Activated T-cell treated with anti-CD3 and anti-CD28 coated beads, Interleukin-2, amount 50 U/mL, for 72 hours (primary cell): ENCODE data around the gene ZNF470. TPM values are rescaled to one million over a fixed set of nuclear protein-coding genes. Genes with fewer than 3 reads are reported as not detected.
A peak's percentile ranks its signal among the peaks of the same experiment; 100 is the strongest.

Experiments used
- ATAC-seq, 2 donors: fragments of 150-1000 bp; cut with Tn5 transposase; replicated peaks in 1 of 2; 2 replicates each; pipeline ENCODE4 v1.10.0; 2021; ENCODE audit warnings: moderate library complexity in 2 of 2, mild to moderate bottlenecking in 1 of 2
- DNase-seq, 2 donors: peaks; one replicate each; pipeline ENCODE4 v3.0.0; 2021 to 2022; ENCODE audit warnings: mixed read lengths in 1 of 2
- H3K27ac Mint-ChIP-seq: one replicate; pipeline ENCODE4 v1.8.0; 2022; ENCODE audit warnings: mild to moderate bottlenecking, moderate library complexity, mixed read lengths
- H3K27me3 Mint-ChIP-seq: one replicate; pipeline ENCODE4 v1.8.0; 2022; ENCODE audit warnings: low read depth, mixed read lengths
- H3K36me3 Mint-ChIP-seq, 2 donors: one replicate each; pipeline ENCODE4 v1.8.0; 2022; ENCODE audit warnings: mixed read lengths in 2 of 2, mild to moderate bottlenecking in 1 of 2; ENCODE audit not compliant: insufficient read depth in 2 of 2
- H3K4me1 Mint-ChIP-seq: one replicate; pipeline ENCODE4 v1.8.0; 2022; ENCODE audit warnings: low read depth, mixed read lengths
- H3K4me3 Mint-ChIP-seq, 2 donors: one replicate each; pipeline ENCODE4 v1.8.0; 2022; ENCODE audit warnings: mild to moderate bottlenecking in 2 of 2, mixed read lengths in 2 of 2, moderate library complexity in 2 of 2
- H3K9me3 Mint-ChIP-seq, 2 donors: one replicate each; pipeline ENCODE4 v1.8.0; 2022; ENCODE audit warnings: mixed read lengths in 2 of 2
- total RNA-seq, 2 donors: library from RNA; stranded (reverse); gene quantifications; one replicate each; pipeline ENCODE4 v1.2.3, GENCODE V29; 2022

ZNF470 gene
- total RNA-seq, 2 donors from 2014 or later = 4.0 to 4.5 TPM

- no peaks in the 10 kb centered on the region for H3K4me1 Mint-ChIP-seq
- DNase-seq = no peak
- H3K4me3 Mint-ChIP-seq = no peak overlapping the region
- no peak overlapping the region for H3K27ac Mint-ChIP-seq
- H3K36me3 Mint-ChIP-seq = peaks cover 38 to 65% of the 10 kb centered on the region in 2 donors
- H3K9me3 Mint-ChIP-seq = peaks cover 21 to 45% of the 10 kb centered on the region in 2 donors
- H3K27me3 Mint-ChIP-seq = no peaks in the 10 kb centered on the region
- ATAC-seq = no peak
These were observed 10.7 kb downstream of the ZNF470 start for GRCh38 chr19:56577719-56578602.

GRCh38 chr19:56594446-56594782 lies 27.1 kb downstream of the ZNF470 start:
- Mint-ChIP-seq H3K4me3 (peak overlapping the region; percentile 80 to 87), H3K9me3 (peaks cover 18 to 23% of the 10 kb centered on the region in 2 donors)
- no peak for ATAC-seq

GRCh38 chr19:56594783-56595547 lies 27.7 kb downstream of the ZNF470 start, which contains the start of gene ZNF71:
Gene ZNF71 (plus strand): TSS chr19:56595302. CDS start chr19:56601559, 6,257 bp downstream.
- Mint-ChIP-seq H3K4me3 (peak within 1 kb of the TSS; percentile 80 to 87), H3K27me3 (no peaks in the 10 kb centered on the region)

More at GRCh38 chr19:56594446-56594782, 27.1 kb downstream of the ZNF470 start:
- H3K36me3 Mint-ChIP-seq = peaks cover 26 to 43% of the 10 kb centered on the region in 2 donors
- H3K27ac Mint-ChIP-seq = peak overlapping the region; percentile 95
- H3K4me1 Mint-ChIP-seq = peaks cover 24% of the 10 kb centered on the region
- no peak for DNase-seq
- no peaks in the 10 kb centered on the region for H3K27me3 Mint-ChIP-seq

DNA sequence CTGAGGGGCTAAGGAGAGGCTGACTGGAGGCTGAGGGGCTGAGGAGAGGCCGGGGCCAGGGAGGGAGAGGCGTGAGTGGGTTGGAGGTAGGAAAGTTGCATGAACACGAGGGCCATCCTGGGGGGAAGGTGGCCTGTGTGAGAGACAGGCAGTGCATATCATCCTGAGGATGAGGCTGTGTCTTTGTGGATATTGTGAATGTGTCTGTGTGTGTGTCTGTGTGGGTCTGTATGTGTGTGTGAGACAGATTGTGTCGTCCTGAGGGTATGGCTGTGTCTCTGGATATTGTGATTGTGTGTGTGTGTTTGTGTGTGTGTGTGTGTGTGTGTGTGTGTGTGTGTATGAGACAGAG lies 28.3 kb downstream of the ZNF470 start:
- Mint-ChIP-seq H3K4me1 (peaks cover 24% of the 10 kb centered on the region), H3K9me3 (peaks cover 17 to 25% of the 10 kb centered on the region in 2 donors), H3K27ac (peak overlapping the region; percentile 1), H3K4me3 (peak overlapping the region; percentile 80 to 87), H3K36me3 (peaks cover 28 to 45% of the 10 kb centered on the region in 2 donors), H3K27me3 (no peaks in the 10 kb centered on the region)
- no peak for DNase-seq
- ATAC-seq = peak; percentile 46 to 58

More at GRCh38 chr19:56594783-56595547, 27.7 kb downstream of the ZNF470 start, which contains the start of gene ZNF71:
- DNase-seq (peak; percentile 92), ATAC-seq (peak; percentile 95 to 96)
- Mint-ChIP-seq H3K4me1 (peaks cover 24% of the 10 kb centered on the region), H3K9me3 (peaks cover 18 to 23% of the 10 kb centered on the region in 2 donors), H3K27ac (peak within 1 kb of the TSS; percentile 95), H3K36me3 (peaks cover 26 to 45% of the 10 kb centered on the region in 2 donors)

DNA sequence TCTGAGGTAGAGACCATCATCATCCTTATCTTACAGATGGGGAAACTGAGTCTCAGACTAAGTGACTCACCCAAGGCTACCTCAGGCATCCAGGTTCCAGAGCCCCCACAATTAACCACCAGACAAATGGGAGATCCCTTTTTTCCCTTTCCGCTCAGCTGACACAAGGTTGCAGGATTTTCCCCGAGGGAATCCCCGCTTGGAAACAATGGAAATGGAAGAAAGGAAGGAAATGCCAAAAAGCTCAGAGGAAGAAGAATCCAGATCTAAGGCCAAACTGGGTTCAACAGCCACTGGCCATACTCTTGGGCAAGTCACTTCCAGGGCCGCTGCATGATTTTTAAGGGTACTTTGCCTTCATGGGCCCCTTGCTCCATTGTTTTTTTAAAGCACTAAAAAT lies 29.4 kb downstream of the ZNF470 start:
- no peak overlapping the region for H3K27ac Mint-ChIP-seq
- peaks cover 36 to 48% of the 10 kb centered on the region in 2 donors for H3K36me3 Mint-ChIP-seq
- no peaks in the 10 kb centered on the region for H3K27me3 Mint-ChIP-seq
- H3K4me1 Mint-ChIP-seq = peaks cover 24% of the 10 kb centered on the region
- H3K9me3 Mint-ChIP-seq = peaks cover 16 to 27% of the 10 kb centered on the region in 2 donors
- DNase-seq = no peak
- H3K4me3 Mint-ChIP-seq = no peak overlapping the region
- no peak for ATAC-seq

- Mint-ChIP-seq H3K36me3 (peaks cover 34 to 55% of the 10 kb centered on the region in 2 donors), H3K4me1 (peaks cover 24% of the 10 kb centered on the region), H3K27ac (no peak overlapping the region), H3K9me3 (peaks cover 15 to 21% of the 10 kb centered on the region in 2 donors), H3K27me3 (no peaks in the 10 kb centered on the region), H3K4me3 (no peak overlapping the region)
- ATAC-seq (no peak), DNase-seq (no peak)
These were observed 30.4 kb downstream of the ZNF470 start for GRCh38 chr19:56597696-56598095.

DNA sequence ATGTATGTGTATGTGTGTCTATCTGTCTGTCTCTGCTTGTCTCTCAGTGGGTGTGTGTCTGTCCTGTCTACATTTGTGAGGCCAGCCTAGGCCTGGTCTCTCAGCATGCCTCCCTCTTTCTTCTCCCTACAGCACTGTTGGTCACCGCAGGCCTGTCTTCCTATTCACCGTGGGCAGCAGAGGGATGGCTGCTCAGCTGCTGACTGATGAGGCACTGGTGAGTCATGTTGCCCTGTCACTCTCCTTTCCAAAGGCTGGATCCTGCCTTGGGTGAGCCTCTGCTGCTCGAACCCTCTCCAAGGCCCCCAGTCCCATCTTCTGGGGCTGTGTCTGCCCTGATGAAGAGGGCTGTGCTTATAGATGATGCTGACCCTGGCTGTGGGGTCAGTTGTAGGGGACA lies 34.1 kb downstream of the ZNF470 start:
- no peak for ATAC-seq
- peaks cover 7% of the 10 kb centered on the region for H3K4me1 Mint-ChIP-seq
- no peak overlapping the region for H3K4me3 Mint-ChIP-seq
- H3K27me3 Mint-ChIP-seq = no peaks in the 10 kb centered on the region
- no peak for DNase-seq
- peaks cover 35 to 60% of the 10 kb centered on the region in 2 donors for H3K36me3 Mint-ChIP-seq
- no peak overlapping the region for H3K27ac Mint-ChIP-seq
- peaks cover 20 to 24% of the 10 kb centered on the region in 2 donors for H3K9me3 Mint-ChIP-seq

- peaks cover 45 to 59% of the 10 kb centered on the region in 2 donors for H3K36me3 Mint-ChIP-seq
- H3K4me1 Mint-ChIP-seq = no peaks in the 10 kb centered on the region
- H3K9me3 Mint-ChIP-seq = peaks cover 13 to 32% of the 10 kb centered on the region in 2 donors
- H3K27me3 Mint-ChIP-seq = no peaks in the 10 kb centered on the region
- no peak for DNase-seq
- no peak overlapping the region for H3K27ac Mint-ChIP-seq
- H3K4me3 Mint-ChIP-seq = no peak overlapping the region
- ATAC-seq = no peak
These were observed 36.6 kb downstream of the ZNF470 start for GRCh38 chr19:56603829-56604228.

GRCh38 chr19:56608274-56608964 lies 41.2 kb downstream of the ZNF470 start:
- no peaks in the 10 kb centered on the region for H3K27me3 Mint-ChIP-seq
- ATAC-seq = no peak
- peaks cover 12 to 38% of the 10 kb centered on the region in 2 donors for H3K9me3 Mint-ChIP-seq
- H3K36me3 Mint-ChIP-seq = peaks cover 49 to 56% of the 10 kb centered on the region in 2 donors
- DNase-seq = no peak
- H3K27ac Mint-ChIP-seq = no peak overlapping the region
- H3K4me1 Mint-ChIP-seq = no peaks in the 10 kb centered on the region
- H3K4me3 Mint-ChIP-seq = no peak overlapping the region

- H3K4me3 Mint-ChIP-seq = no peak overlapping the region
- peaks cover 14 to 52% of the 10 kb centered on the region in 2 donors for H3K9me3 Mint-ChIP-seq
- H3K36me3 Mint-ChIP-seq = peaks cover 60 to 70% of the 10 kb centered on the region in 2 donors
- H3K4me1 Mint-ChIP-seq = no peaks in the 10 kb centered on the region
- H3K27ac Mint-ChIP-seq = no peak overlapping the region
- no peak for ATAC-seq
- no peak for DNase-seq
- no peaks in the 10 kb centered on the region for H3K27me3 Mint-ChIP-seq
These were observed 44.0 kb downstream of the ZNF470 start for GRCh38 chr19:56611288-56611687.

DNA sequence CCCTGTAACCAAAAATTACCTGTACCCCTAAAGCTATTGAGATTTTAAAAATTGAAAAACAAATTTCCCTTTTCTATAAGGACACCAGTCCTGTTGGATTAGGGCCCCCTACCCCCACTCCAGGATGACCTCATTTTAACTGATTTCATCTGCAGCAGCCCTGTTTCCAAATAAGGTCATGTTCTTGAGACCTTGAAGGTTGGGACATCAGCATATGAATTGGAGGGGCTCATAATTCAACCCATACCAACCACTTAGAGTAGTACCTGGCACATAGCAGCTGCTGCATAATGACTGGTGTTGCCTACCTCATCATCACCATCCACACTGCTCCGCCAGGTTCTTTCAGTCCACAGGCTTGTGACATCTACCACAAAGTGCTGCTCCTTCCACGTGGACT lies 45.5 kb downstream of the ZNF470 start:
- Mint-ChIP-seq H3K4me3 (no peak overlapping the region), H3K9me3 (peaks cover 17 to 55% of the 10 kb centered on the region in 2 donors), H3K36me3 (peaks cover 61 to 74% of the 10 kb centered on the region in 2 donors), H3K27ac (no peak overlapping the region), H3K4me1 (no peaks in the 10 kb centered on the region), H3K27me3 (no peaks in the 10 kb centered on the region)
- ATAC-seq = no peak
- no peak for DNase-seq

GRCh38 chr19:56613639-56614038 lies 46.4 kb downstream of the ZNF470 start:
- Mint-ChIP-seq H3K4me3 (no peak overlapping the region), H3K36me3 (peaks cover 64 to 75% of the 10 kb centered on the region in 2 donors), H3K9me3 (peaks cover 17 to 56% of the 10 kb centered on the region in 2 donors), H3K27me3 (no peaks in the 10 kb centered on the region), H3K4me1 (no peaks in the 10 kb centered on the region), H3K27ac (no peak overlapping the region)
- ATAC-seq (no peak), DNase-seq (no peak)
